Hypothalamus (tissue), 51 donors: Measurements from ENCODE around the gene SCAPER.

Source experiments
- DNase-seq, 51 donors: peaks; one replicate each; lab custom pipeline; 2025; lab: John Stamatoyannopoulos, UW

Gene SCAPER

GRCh38 chr15:76684002-76684401, 221.1 kb downstream of the SCAPER start:
- DNase-seq: no peak

- no peak for DNase-seq
Measured at GRCh38 chr15:76682833-76683232, 222.3 kb downstream of the SCAPER start.

GRCh38 chr15:76682259-76682658, 222.9 kb downstream of the SCAPER start:
- no peak for DNase-seq

- DNase-seq: no peak
Measured at GRCh38 chr15:76678766-76679165, 226.4 kb downstream of the SCAPER start.

- DNase-seq: no peak
Measured at GRCh38 chr15:76674883-76675282, 230.3 kb downstream of the SCAPER start.

- DNase-seq: no peak
Measured at GRCh38 chr15:76669521-76670207, 235.5 kb downstream of the SCAPER start.

GRCh38 chr15:76668900-76669299, 236.2 kb downstream of the SCAPER start:
- no peak for DNase-seq

- DNase-seq: no peak
Measured at GRCh38 chr15:76667943-76668715, 237.0 kb downstream of the SCAPER start.

GRCh38 chr15:76664895-76665294, 240.2 kb downstream of the SCAPER start:
- DNase-seq: no peak

GRCh38 chr15:76664411-76664810, 240.7 kb downstream of the SCAPER start:
- DNase-seq: no peak

GRCh38 chr15:76663529-76663928, 241.6 kb downstream of the SCAPER start:
- DNase-seq: no peak

GRCh38 chr15:76648732-76649444, 256.3 kb downstream of the SCAPER start:
- DNase-seq: no peak

- no peak for DNase-seq
Measured at GRCh38 chr15:76647612-76648011, 257.5 kb downstream of the SCAPER start.

- no peak for DNase-seq
Measured at GRCh38 chr15:76644646-76645045, 260.5 kb downstream of the SCAPER start.

GRCh38 chr15:76642671-76643070, 262.5 kb downstream of the SCAPER start:
- no peak for DNase-seq

- DNase-seq: no peak
Measured at GRCh38 chr15:76637166-76637565, 268.0 kb downstream of the SCAPER start.

GRCh38 chr15:76636059-76636458, 269.1 kb downstream of the SCAPER start:
- DNase-seq: no peak

- DNase-seq: no peak
Measured at GRCh38 chr15:76626611-76627010, 278.5 kb downstream of the SCAPER start.

- no peak for DNase-seq
Measured at GRCh38 chr15:76625267-76625666, 279.9 kb downstream of the SCAPER start.

- DNase-seq: no peak
Measured at GRCh38 chr15:76614725-76615124, 290.4 kb downstream of the SCAPER start.
